Fibroblast of skin of right biceps (primary cell): Measurements from ENCODE around the gene ANKAR.
"Not testable (repeated sequence)": the region's sequence is repeated elsewhere in the genome, so short reads cannot be mapped to it uniquely, and the experiment has no call there.

Source experiments
- DNase-seq: peaks from one replicate; pipeline ENCODE4 v3.0.0-alpha.2; 2013

ANKAR gene

GRCh38 chr2:189674374-189675112 lies at the start of gene ANKAR:
ANKAR (plus strand) TSS chr2:189674670; CDS start chr2:189676491, 1,821 bp downstream.
- peak; percentile 92 for DNase-seq

- no peak for DNase-seq
Observed at GRCh38 chr2:189625636-189626035, 48.8 kb upstream of the ANKAR start.

- DNase-seq = no peak
Observed at GRCh38 chr2:189627789-189628188, 46.7 kb upstream of the ANKAR start.

GRCh38 chr2:189628817-189629530 lies 45.5 kb upstream of the ANKAR start:
- DNase-seq = no peak

GRCh38 chr2:189629531-189630453 lies 44.7 kb upstream of the ANKAR start:
- no peak for DNase-seq

GRCh38 chr2:189631849-189632248 lies 42.6 kb upstream of the ANKAR start:
- peak; percentile 16 for DNase-seq

GRCh38 chr2:189633392-189633811 lies 41.1 kb upstream of the ANKAR start:
- no peak for DNase-seq

- DNase-seq = no peak
Observed at GRCh38 chr2:189635353-189635752, 39.1 kb upstream of the ANKAR start.

GRCh38 chr2:189638301-189639006 lies 36.0 kb upstream of the ANKAR start:
- no peak for DNase-seq

- no peak for DNase-seq
Observed at GRCh38 chr2:189639007-189639609, 35.4 kb upstream of the ANKAR start.

- DNase-seq = no peak
Observed at GRCh38 chr2:189641002-189641401, 33.5 kb upstream of the ANKAR start.

- DNase-seq = peak; percentile 54
Observed at GRCh38 chr2:189641590-189641989, 32.9 kb upstream of the ANKAR start.

- DNase-seq = no peak
Observed at GRCh38 chr2:189646521-189646920, 27.9 kb upstream of the ANKAR start.

- DNase-seq = peak; percentile 36
Observed at GRCh38 chr2:189648846-189649509, 25.5 kb upstream of the ANKAR start.

- no peak for DNase-seq
Observed at GRCh38 chr2:189651284-189651683, 23.2 kb upstream of the ANKAR start.

- DNase-seq = not testable (repeated sequence)
Observed at GRCh38 chr2:189653464-189653863, 21.0 kb upstream of the ANKAR start.

- no peak for DNase-seq
Observed at GRCh38 chr2:189654641-189655040, 19.8 kb upstream of the ANKAR start.

GRCh38 chr2:189657867-189658266 lies 16.6 kb upstream of the ANKAR start:
- peak; percentile 53 for DNase-seq

- no peak for DNase-seq
Observed at GRCh38 chr2:189658306-189659212, 15.9 kb upstream of the ANKAR start.

- no peak for DNase-seq
Observed at GRCh38 chr2:189659734-189660133, 14.7 kb upstream of the ANKAR start.

GRCh38 chr2:189660803-189661147 lies 13.7 kb upstream of the ANKAR start:
- DNase-seq = no peak
